A549 (cell line): ENCODE measurements around the gene JMJD4.
"Not testable (repeated sequence)": the region's sequence is repeated elsewhere in the genome, so short reads cannot be mapped to it uniquely, and the experiment has no call there.

Source experiments
- CHD2 ChIP-seq: fragments of 150-350 bp; IDR thresholded peaks from 2 replicates; pipeline ENCODE4 v1.6.1; 2014; ENCODE audit warnings: low read length; ENCODE audit not compliant: partially characterized antibody
- CTCF ChIP-seq: fragments of >200 bp; sonication (Bioruptor Twin); formaldehyde crosslinking; IDR thresholded peaks from 3 replicates; pipeline ENCODE4 v1.5.1; 2016
- EP300 ChIP-seq, 2 experiments: fragments of >200 bp; sonication (Bioruptor Twin); formaldehyde crosslinking; IDR thresholded peaks; 2 replicates in 1 of 2; 3 replicates in 1 of 2; pipeline ENCODE4 v1.6.1; 2016 to 2017
- JUN ChIP-seq, 2 experiments: fragments of >200 bp; sonication (Bioruptor Twin); formaldehyde crosslinking; IDR thresholded peaks; 2 replicates in 1 of 2; 3 replicates in 1 of 2; pipeline ENCODE4 v1.6.1; 2016 to 2017
- MYC ChIP-seq: IDR thresholded peaks from 2 replicates; pipeline ENCODE4 v1.6.1; 2012; ENCODE audit warnings: mild to moderate bottlenecking, inconsistent platforms, low read length, improper control_type of control experiment, borderline replicate concordance
- NPAS2 ChIP-seq: fragments of 250-450 bp; sonication (Bioruptor Pico); IDR thresholded peaks from 2 replicates; pipeline ENCODE4 v1.8.0; 2022; ENCODE audit warnings: mild to moderate bottlenecking, moderate library complexity, borderline replicate concordance
- RAD21 ChIP-seq, 2 experiments: fragments of >200 bp in 1 of 2; sonication (Bioruptor Twin) in 1 of 2; formaldehyde crosslinking in 1 of 2; IDR thresholded peaks in 1 of 2; conservative IDR thresholded peaks in 1 of 2; 2 replicates in 1 of 2; 3 replicates in 1 of 2; pipeline ENCODE4 v1.6.1; 2012 to 2018; ENCODE audit warnings: inconsistent platforms in 1 of 2
- RFX5 ChIP-seq: fragments of 450-650 bp; IDR thresholded peaks from 2 replicates; pipeline ENCODE4 v1.7.1; 2014; ENCODE audit warnings: antibody characterized with exemption, mild to moderate bottlenecking, moderate library complexity

GRCh38 chr1:227701631-227702030, 33.5 kb downstream of the JMJD4 start:
- not testable (repeated sequence) for TF ChIP-seq EP300 (IDR thresholded peaks at IDR 0.05); RFX5; RAD21 (conservative IDR thresholded peaks at IDR 0.05 in 1 of 2, IDR thresholded peaks at IDR 0.05 in 1 of 2); MYC; CTCF; CHD2; JUN (IDR thresholded peaks at IDR 0.05); NPAS2 (CRISPR knock-in tag)
